ENCODE measurements around the gene ABHD14A.

- TF ChIP-seq, protein P1, sequence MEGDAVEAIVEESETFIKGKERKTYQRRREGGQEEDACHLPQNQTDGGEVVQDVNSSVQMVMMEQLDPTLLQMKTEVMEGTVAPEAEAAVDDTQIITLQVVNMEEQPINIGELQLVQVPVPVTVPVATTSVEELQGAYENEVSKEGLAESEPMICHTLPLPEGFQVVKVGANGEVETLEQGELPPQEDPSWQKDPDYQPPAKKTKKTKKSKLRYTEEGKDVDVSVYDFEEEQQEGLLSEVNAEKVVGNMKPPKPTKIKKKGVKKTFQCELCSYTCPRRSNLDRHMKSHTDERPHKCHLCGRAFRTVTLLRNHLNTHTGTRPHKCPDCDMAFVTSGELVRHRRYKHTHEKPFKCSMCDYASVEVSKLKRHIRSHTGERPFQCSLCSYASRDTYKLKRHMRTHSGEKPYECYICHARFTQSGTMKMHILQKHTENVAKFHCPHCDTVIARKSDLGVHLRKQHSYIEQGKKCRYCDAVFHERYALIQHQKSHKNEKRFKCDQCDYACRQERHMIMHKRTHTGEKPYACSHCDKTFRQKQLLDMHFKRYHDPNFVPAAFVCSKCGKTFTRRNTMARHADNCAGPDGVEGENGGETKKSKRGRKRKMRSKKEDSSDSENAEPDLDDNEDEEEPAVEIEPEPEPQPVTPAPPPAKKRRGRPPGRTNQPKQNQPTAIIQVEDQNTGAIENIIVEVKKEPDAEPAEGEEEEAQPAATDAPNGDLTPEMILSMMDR (IDR thresholded peaks at IDR 0.05) = no peak
- TF ChIP-seq POLR2A (IDR thresholded peaks at IDR 0.05) = no peak
Measured at GRCh38 chr3:51987568-51987967, 12.7 kb downstream of the ABHD14A start.

Data from Peyer's patch (tissue), 4 donors.